Endodermal cell (in vitro differentiated cells): Measurements from ENCODE around the gene RALGPS2. TPM values are rescaled to one million over a fixed set of nuclear protein-coding genes. Genes with fewer than 3 reads are reported as not detected.

Experiments used
- DNase-seq: peaks from one replicate; pipeline ENCODE4 v3.0.0-alpha.2; 2017
- H3K27ac ChIP-seq: 2 replicates; pipeline ENCODE4 v1.5.1; 2013; ENCODE audit warnings: mild to moderate bottlenecking, low read depth, low read length, moderate library complexity
- H3K27me3 ChIP-seq: 2 replicates; pipeline ENCODE4 v1.6.1; 2013; ENCODE audit warnings: mild to moderate bottlenecking, low read length, moderate library complexity; ENCODE audit not compliant: insufficient read depth, control insufficient read depth, poor library complexity, severe bottlenecking
- H3K36me3 ChIP-seq: 2 replicates; pipeline ENCODE4 v1.7.0; 2013; ENCODE audit warnings: mild to moderate bottlenecking, low read length, moderate library complexity; ENCODE audit not compliant: control insufficient read depth, insufficient read depth
- H3K4me1 ChIP-seq: one replicate; pipeline ENCODE4 v1.7.0; 2013; ENCODE audit warnings: low read length; ENCODE audit not compliant: control insufficient read depth, insufficient read depth
- H3K4me3 ChIP-seq: 2 replicates; pipeline ENCODE4 v1.5.1; 2013; ENCODE audit warnings: mild to moderate bottlenecking, low read length, moderate library complexity
- H3K9ac ChIP-seq: 2 replicates; pipeline ENCODE4 v1.6.1; 2013; ENCODE audit warnings: mild to moderate bottlenecking, low read length, moderate library complexity; ENCODE audit not compliant: poor library complexity, severe bottlenecking; ENCODE audit errors: extremely low read depth
- H3K9me3 ChIP-seq: 2 replicates; pipeline ENCODE4 v1.6.1; 2013; ENCODE audit warnings: mild to moderate bottlenecking, low read length, moderate library complexity; ENCODE audit not compliant: control insufficient read depth
- H3K27ac Mint-ChIP-seq: 2 replicates; pipeline ENCODE4 v1.8.0; 2020; ENCODE audit warnings: mixed read lengths
- H3K27me3 Mint-ChIP-seq: 2 replicates; pipeline ENCODE4 v1.8.0; 2021; ENCODE audit warnings: mild to moderate bottlenecking, mixed read lengths; ENCODE audit not compliant: insufficient read depth
- H3K36me3 Mint-ChIP-seq: 2 replicates; pipeline ENCODE4 v1.8.0; 2020; ENCODE audit warnings: low read depth, mixed read lengths
- H3K4me1 Mint-ChIP-seq: 2 replicates; pipeline ENCODE4 v1.8.0; 2020; ENCODE audit warnings: mixed read lengths
- H3K4me3 Mint-ChIP-seq: 2 replicates; pipeline ENCODE4 v1.8.0; 2020; ENCODE audit warnings: mild to moderate bottlenecking, moderate library complexity, mixed read lengths
- H3K9me3 Mint-ChIP-seq: 2 replicates; pipeline ENCODE4 v1.8.0; 2020; ENCODE audit warnings: mild to moderate bottlenecking, mixed read lengths
- WGBS, 2 experiments: methylation state at CpG; one replicate each; pipeline versions ENCODE4 v1.1.5 to v1.1.7; 2013; ENCODE audit warnings: missing lambda C conversion rate in 2 of 2, mixed read lengths in 1 of 2; ENCODE audit not compliant: insufficient coverage in 1 of 2, insufficient read length in 1 of 2; 5-methylcytosine and 5-hydroxymethylcytosine counted together
- total RNA-seq, 2 donors: library from RNA; stranded (reverse); fragmentation: NEBNext Ultra II Directional in 1 of 2; extraction: Animal tissue kit (Norgen Biotek cat#: 25700) in 1 of 2; gene quantifications; 2 replicates in 1 of 2; 3 replicates in 1 of 2; pipeline ENCODE4 v1.2.1, GENCODE V29; 2021
- TF ChIP-seq, protein P1 (sequence below): fragments of 200-600 bp; sonication (generic); conservative IDR thresholded peaks from 2 replicates; pipeline ENCODE4 v1.5.0; 2021; ENCODE audit warnings: antibody characterized with exemption, mild to moderate bottlenecking

Gene RALGPS2
- total RNA-seq, 2 donors from 2014 or later, result 56.6 to 73.1 TPM

GRCh38 chr1:178857126-178857525, 132.1 kb downstream of the RALGPS2 start:
- H3K4me1 Mint-ChIP-seq, result no peaks in the 10 kb centered on the region
- H3K9ac ChIP-seq, result no peak overlapping the region
- no peak overlapping the region for H3K4me3 Mint-ChIP-seq
- no peak for DNase-seq
- peaks cover 9% of the 10 kb centered on the region for H3K36me3 ChIP-seq
- TF ChIP-seq, protein P1, sequence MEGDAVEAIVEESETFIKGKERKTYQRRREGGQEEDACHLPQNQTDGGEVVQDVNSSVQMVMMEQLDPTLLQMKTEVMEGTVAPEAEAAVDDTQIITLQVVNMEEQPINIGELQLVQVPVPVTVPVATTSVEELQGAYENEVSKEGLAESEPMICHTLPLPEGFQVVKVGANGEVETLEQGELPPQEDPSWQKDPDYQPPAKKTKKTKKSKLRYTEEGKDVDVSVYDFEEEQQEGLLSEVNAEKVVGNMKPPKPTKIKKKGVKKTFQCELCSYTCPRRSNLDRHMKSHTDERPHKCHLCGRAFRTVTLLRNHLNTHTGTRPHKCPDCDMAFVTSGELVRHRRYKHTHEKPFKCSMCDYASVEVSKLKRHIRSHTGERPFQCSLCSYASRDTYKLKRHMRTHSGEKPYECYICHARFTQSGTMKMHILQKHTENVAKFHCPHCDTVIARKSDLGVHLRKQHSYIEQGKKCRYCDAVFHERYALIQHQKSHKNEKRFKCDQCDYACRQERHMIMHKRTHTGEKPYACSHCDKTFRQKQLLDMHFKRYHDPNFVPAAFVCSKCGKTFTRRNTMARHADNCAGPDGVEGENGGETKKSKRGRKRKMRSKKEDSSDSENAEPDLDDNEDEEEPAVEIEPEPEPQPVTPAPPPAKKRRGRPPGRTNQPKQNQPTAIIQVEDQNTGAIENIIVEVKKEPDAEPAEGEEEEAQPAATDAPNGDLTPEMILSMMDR, result no peak
- no peak overlapping the region for H3K27ac ChIP-seq
- 100% methylated on average over 2 of the region's 2 CpGs; no CpG with 5 or more reads in 1 of the 2 experiments for WGBS, 2 experiments
- no peaks in the 10 kb centered on the region for H3K27me3 ChIP-seq
- H3K27ac Mint-ChIP-seq, result no peak overlapping the region
- peaks cover 8% of the 10 kb centered on the region for H3K36me3 Mint-ChIP-seq
- no peaks in the 10 kb centered on the region for H3K9me3 ChIP-seq
- H3K4me3 ChIP-seq, result no peak overlapping the region
- no peaks in the 10 kb centered on the region for H3K4me1 ChIP-seq
- no peaks in the 10 kb centered on the region for H3K27me3 Mint-ChIP-seq
- H3K9me3 Mint-ChIP-seq, result no peaks in the 10 kb centered on the region

DNA sequence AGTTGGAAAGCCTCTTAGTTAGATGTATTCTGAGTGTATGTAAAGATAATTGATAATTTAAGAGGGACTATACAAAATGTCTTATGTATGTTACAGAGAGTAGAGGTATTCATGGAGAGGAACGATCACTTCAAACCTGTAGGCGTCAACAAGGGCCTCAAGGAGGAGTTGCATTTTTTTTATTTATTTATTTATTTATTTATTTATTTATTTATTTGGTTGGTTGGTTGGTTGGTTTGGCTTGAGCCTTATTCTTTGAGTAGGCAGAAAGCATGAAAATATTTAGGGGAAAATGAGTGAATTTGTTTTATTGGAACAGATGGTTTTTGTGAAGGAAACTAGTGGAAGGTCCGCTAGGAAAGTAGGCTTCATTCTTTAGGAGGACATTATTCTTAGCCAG, 137.4 kb downstream of the RALGPS2 start:
- Histone ChIP-seq H3K27ac (no peak overlapping the region), H3K4me3 (no peak overlapping the region), H3K27me3 (no peaks in the 10 kb centered on the region), H3K4me1 (no peaks in the 10 kb centered on the region), H3K9me3 (no peaks in the 10 kb centered on the region), H3K9ac (no peak overlapping the region), H3K36me3 (peaks cover 14% of the 10 kb centered on the region)
- H3K9me3 Mint-ChIP-seq, result no peaks in the 10 kb centered on the region
- H3K36me3 Mint-ChIP-seq, result peaks cover 11% of the 10 kb centered on the region
- WGBS, 2 experiments, result 80 to 98% methylated on average over 1 to 2 of the region's 3 CpGs
- no peaks in the 10 kb centered on the region for H3K27me3 Mint-ChIP-seq
- H3K4me3 Mint-ChIP-seq, result no peak overlapping the region
- TF ChIP-seq, protein P1, result no peak
- no peaks in the 10 kb centered on the region for H3K4me1 Mint-ChIP-seq
- H3K27ac Mint-ChIP-seq, result no peak overlapping the region
- DNase-seq, result no peak

DNA sequence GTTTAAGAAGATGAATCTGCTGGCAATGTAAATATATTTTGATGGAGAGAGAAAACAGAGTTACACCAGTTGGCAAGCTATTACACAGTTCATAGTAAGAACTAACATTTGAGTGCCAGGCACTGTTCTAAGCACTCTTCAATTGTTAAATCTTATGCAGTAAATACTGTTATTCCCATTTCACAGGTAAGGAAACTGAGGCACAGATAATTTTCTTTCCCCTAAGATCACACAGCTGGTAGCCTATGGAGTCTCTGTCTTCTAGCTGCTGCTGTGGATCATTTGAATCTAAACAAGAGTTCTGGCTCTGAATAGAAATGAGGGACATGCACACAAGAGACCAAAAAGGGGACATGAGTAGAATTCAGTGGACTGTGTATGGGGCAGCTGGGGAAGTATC, 137.8 kb downstream of the RALGPS2 start:
- no peak for DNase-seq
- H3K9me3 Mint-ChIP-seq, result no peaks in the 10 kb centered on the region
- H3K4me3 ChIP-seq, result no peak overlapping the region
- H3K36me3 ChIP-seq, result peaks cover 14% of the 10 kb centered on the region
- H3K36me3 Mint-ChIP-seq, result peaks cover 11% of the 10 kb centered on the region
- H3K9me3 ChIP-seq, result no peaks in the 10 kb centered on the region
- H3K27ac Mint-ChIP-seq, result no peak overlapping the region
- no peak overlapping the region for H3K9ac ChIP-seq
- H3K27me3 ChIP-seq, result no peaks in the 10 kb centered on the region
- H3K4me3 Mint-ChIP-seq, result no peak overlapping the region
- no peaks in the 10 kb centered on the region for H3K4me1 ChIP-seq
- H3K27ac ChIP-seq, result no peak overlapping the region
- H3K27me3 Mint-ChIP-seq, result no peaks in the 10 kb centered on the region
- TF ChIP-seq, protein P1, result no peak
- H3K4me1 Mint-ChIP-seq, result no peaks in the 10 kb centered on the region
